Thymus (tissue), 11 donors: ENCODE measurements around the gene GTF2IRD2. TPM values are rescaled to one million over a fixed set of nuclear protein-coding genes. Genes with fewer than 3 reads are reported as not detected.
"Not testable (repeated sequence)": the region's sequence is repeated elsewhere in the genome, so short reads cannot be mapped to it uniquely, and the experiment has no call there.

ENCODE experiments used
- DNase-seq, 9 donors: peaks; one replicate each; pipeline ENCODE4 v3.0.0-alpha.2; 2013; ENCODE audit warnings: low spot score in 9 of 9, low read depth in 6 of 9, missing footprints in 1 of 9
- H3K27ac ChIP-seq, 2 donors: one replicate each; pipeline ENCODE4 v1.5.1; 2013; ENCODE audit warnings: control low read depth in 1 of 2, low read depth in 1 of 2, low read length in 1 of 2, mild to moderate bottlenecking in 1 of 2, moderate library complexity in 1 of 2
- H3K27me3 ChIP-seq, 2 donors: one replicate each; pipeline ENCODE4 v1.5.1; 2013; ENCODE audit warnings: low read length in 1 of 2; ENCODE audit not compliant: control insufficient read depth in 2 of 2, insufficient read depth in 1 of 2
- H3K36me3 ChIP-seq, 2 donors: one replicate each; pipeline ENCODE4 v1.5.1; 2013; ENCODE audit warnings: low read length in 1 of 2, mild to moderate bottlenecking in 1 of 2, moderate library complexity in 1 of 2; ENCODE audit not compliant: control insufficient read depth in 2 of 2, insufficient read depth in 2 of 2
- H3K4me1 ChIP-seq, 2 donors: one replicate each; pipeline ENCODE4 v1.5.1; 2013; ENCODE audit warnings: low read length in 2 of 2; ENCODE audit not compliant: control insufficient read depth in 2 of 2, insufficient read depth in 2 of 2
- H3K4me3 ChIP-seq, 2 donors: one replicate each; pipeline ENCODE4 v1.5.1; 2013; ENCODE audit warnings: low read length in 2 of 2, control low read depth in 1 of 2, mild to moderate bottlenecking in 1 of 2
- H3K9me3 ChIP-seq, 2 donors: one replicate each; pipeline ENCODE4 v1.5.1; 2013; ENCODE audit warnings: low read length in 1 of 2, mild to moderate bottlenecking in 1 of 2; ENCODE audit not compliant: control insufficient read depth in 2 of 2, insufficient read depth in 1 of 2
- WGBS: extraction: QIAGEN DNeasy Blood & Tissue Kit; methylation state at CpG from one replicate; pipeline ENCODE4 v1.1.7; 2013; 5-methylcytosine and 5-hydroxymethylcytosine counted together
- polyA plus RNA-seq: library from polyadenylated mRNA; stranded (reverse); fragments of 200-250 nt; gene quantifications from one replicate; pipeline ENCODE4 v1.2.3, GENCODE V29; 2013
- total RNA-seq: library from RNA; stranded (reverse); fragments of 120-200 nt; gene quantifications from one replicate; pipeline ENCODE4 v1.2.4, GENCODE V29; 2013
- donor health status: healthy.

GTF2IRD2 gene
- total and polyA plus RNA-seq, 2 donors, result 10.9 to 17.5 TPM

GRCh38 chr7:74772093-74772492, 79.3 kb downstream of the GTF2IRD2 start:
- H3K27ac ChIP-seq, H3K4me3 ChIP-seq, H3K9me3 ChIP-seq, H3K36me3 ChIP-seq, H3K4me1 ChIP-seq, DNase-seq, H3K27me3 ChIP-seq: not testable (repeated sequence)
- 98% methylated on average over 6 of the region's 6 CpGs for whole genome bisulfite sequencing

GRCh38 chr7:74770062-74770461, 81.3 kb downstream of the GTF2IRD2 start:
- not testable (repeated sequence) for DNase-seq

GRCh38 chr7:74766991-74767390, 84.4 kb downstream of the GTF2IRD2 start:
- not testable (repeated sequence) for DNase-seq

More at GRCh38 chr7:74770062-74770461, 81.3 kb downstream of the GTF2IRD2 start:
- H3K9me3 ChIP-seq, H3K27me3 ChIP-seq, H3K36me3 ChIP-seq, H3K4me1 ChIP-seq, H3K4me3 ChIP-seq, H3K27ac ChIP-seq: not testable (repeated sequence)
- 98% methylated on average over 4 of the region's 7 CpGs for WGBS

GRCh38 chr7:74766509-74766908, 84.9 kb downstream of the GTF2IRD2 start:
- H3K27ac ChIP-seq, H3K36me3 ChIP-seq, H3K27me3 ChIP-seq, H3K9me3 ChIP-seq, H3K4me1 ChIP-seq, H3K4me3 ChIP-seq, DNase-seq: not testable (repeated sequence)
- no CpG with 5 or more reads among the region's 7 CpGs for WGBS

More at GRCh38 chr7:74766991-74767390, 84.4 kb downstream of the GTF2IRD2 start:
- not testable (repeated sequence) for H3K27ac ChIP-seq, H3K27me3 ChIP-seq, H3K4me3 ChIP-seq, H3K36me3 ChIP-seq, H3K9me3 ChIP-seq, H3K4me1 ChIP-seq
- WGBS, result 95% methylated on average over 9 of the region's 10 CpGs

GRCh38 chr7:74765205-74765918, 86.0 kb downstream of the GTF2IRD2 start:
- not testable (repeated sequence) for H3K4me3 ChIP-seq, H3K4me1 ChIP-seq, H3K27me3 ChIP-seq, H3K36me3 ChIP-seq, H3K9me3 ChIP-seq, DNase-seq, H3K27ac ChIP-seq
- WGBS, result no CpG with 5 or more reads among the region's 17 CpGs

GRCh38 chr7:74758982-74759381, 92.4 kb downstream of the GTF2IRD2 start:
- H3K27ac ChIP-seq, H3K9me3 ChIP-seq, H3K36me3 ChIP-seq, H3K4me3 ChIP-seq, H3K4me1 ChIP-seq, DNase-seq, H3K27me3 ChIP-seq: not testable (repeated sequence)
- no CpG with 5 or more reads among the region's 3 CpGs for WGBS

GRCh38 chr7:74758268-74758667, 93.1 kb downstream of the GTF2IRD2 start:
- H3K27me3 ChIP-seq, H3K4me1 ChIP-seq, H3K27ac ChIP-seq, H3K9me3 ChIP-seq, H3K36me3 ChIP-seq, H3K4me3 ChIP-seq, DNase-seq: not testable (repeated sequence)
- WGBS, result no CpG with 5 or more reads among the region's 7 CpGs

- not testable (repeated sequence) for H3K27me3 ChIP-seq, H3K9me3 ChIP-seq, H3K27ac ChIP-seq, H3K36me3 ChIP-seq, DNase-seq, H3K4me1 ChIP-seq, H3K4me3 ChIP-seq
- no CpG with 5 or more reads among the region's 5 CpGs for WGBS
These were observed 94.7 kb downstream of the GTF2IRD2 start for GRCh38 chr7:74756673-74757072.

- H3K27me3 ChIP-seq, H3K9me3 ChIP-seq, H3K4me1 ChIP-seq, H3K36me3 ChIP-seq, H3K4me3 ChIP-seq, DNase-seq, H3K27ac ChIP-seq: not testable (repeated sequence)
- no CpG with 5 or more reads among the region's 9 CpGs for WGBS
These were observed 97.4 kb downstream of the GTF2IRD2 start for GRCh38 chr7:74753921-74754482.
